T1000 (cell line): ENCODE results near the gene NAPA.

Source experiments
- DNase-seq: peaks from one replicate; lab custom pipeline; 2025; ENCODE audit warnings: mixed read lengths; lab: John Stamatoyannopoulos, UW

NAPA gene

GRCh38 chr19:47521473-47522180 lies 6.8 kb upstream of the NAPA start:
- no peak for DNase-seq

GRCh38 chr19:47520839-47521238 lies 6.0 kb upstream of the NAPA start:
- no peak for DNase-seq

GRCh38 chr19:47520343-47520806 lies 5.5 kb upstream of the NAPA start:
- peak; percentile 15 for DNase-seq

DNA sequence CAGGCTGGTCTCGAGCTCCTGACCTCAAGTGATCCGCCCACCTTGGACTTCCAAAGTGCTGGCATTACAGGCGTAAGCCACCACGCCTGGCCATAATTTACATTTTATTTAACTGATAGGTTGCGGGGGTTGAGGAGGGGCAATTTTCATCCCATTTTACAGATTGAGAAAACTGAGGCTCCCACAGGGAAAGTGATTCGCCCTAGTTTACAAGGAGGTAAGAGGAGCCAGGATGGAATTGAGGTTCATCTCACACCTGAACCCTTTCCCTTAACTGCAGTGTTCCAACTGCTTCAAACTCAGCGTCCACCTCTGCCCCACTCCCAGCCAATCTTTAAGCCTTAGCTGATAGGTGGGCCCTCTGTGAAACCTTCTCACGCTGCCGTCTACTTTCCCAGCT lies 4.0 kb upstream of the NAPA start:
- DNase-seq: no peak

DNA sequence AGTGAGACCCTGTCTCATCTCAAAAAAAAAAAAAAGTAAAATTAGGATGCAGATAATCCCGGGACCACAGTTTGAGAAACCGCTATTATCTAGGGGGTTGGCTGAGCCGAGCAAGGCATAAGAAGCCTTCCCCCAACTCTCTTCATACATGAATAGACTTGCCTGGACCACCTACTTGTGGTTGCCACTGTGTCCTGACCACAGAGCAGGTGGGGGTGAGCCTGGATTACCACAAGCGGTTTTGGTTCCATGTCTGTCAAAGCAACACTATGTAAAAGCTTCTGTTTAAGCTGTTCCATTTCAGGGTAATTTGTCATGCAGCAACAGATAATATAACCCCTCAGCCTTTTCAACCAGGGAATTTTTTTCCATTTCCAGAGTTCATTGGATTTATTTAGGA lies 3.3 kb upstream of the NAPA start:
- DNase-seq: no peak

DNA sequence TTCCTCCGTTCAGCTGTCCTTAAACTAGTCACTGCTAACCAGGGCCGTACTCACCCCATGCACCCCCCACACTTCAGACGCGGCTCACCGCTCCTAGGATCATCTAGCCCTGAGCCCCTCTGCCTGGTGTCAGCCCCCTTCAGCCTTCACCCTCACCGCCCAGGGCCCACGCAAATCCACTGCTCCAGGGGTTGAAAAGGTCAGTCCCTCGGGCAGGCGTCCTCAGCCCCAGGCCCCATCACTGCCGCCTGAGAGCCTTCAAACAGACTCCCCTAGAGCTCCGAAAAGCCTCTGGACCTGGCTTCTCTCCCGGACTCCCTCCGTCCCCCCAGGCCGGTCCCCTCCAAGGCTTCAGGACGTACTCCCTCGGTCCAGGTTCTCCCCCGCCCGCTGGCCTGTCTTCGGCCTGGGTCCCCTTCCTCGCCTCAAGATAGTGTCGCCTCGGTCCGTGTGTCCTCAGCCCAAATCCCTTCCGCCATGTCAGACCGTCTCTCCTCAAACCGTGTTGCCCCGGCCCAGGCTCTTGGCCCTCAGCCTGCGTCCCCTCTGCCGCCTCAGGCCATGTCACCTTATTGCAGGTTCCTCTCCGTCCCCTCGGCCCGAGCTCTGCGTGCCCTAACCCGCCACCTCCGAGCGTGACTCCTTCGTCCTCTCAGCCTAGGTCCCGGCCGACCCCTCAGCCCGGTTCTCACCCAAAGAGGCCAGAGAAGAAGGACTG lies 553 bp downstream of the NAPA start:
- DNase-seq: no peak

DNA sequence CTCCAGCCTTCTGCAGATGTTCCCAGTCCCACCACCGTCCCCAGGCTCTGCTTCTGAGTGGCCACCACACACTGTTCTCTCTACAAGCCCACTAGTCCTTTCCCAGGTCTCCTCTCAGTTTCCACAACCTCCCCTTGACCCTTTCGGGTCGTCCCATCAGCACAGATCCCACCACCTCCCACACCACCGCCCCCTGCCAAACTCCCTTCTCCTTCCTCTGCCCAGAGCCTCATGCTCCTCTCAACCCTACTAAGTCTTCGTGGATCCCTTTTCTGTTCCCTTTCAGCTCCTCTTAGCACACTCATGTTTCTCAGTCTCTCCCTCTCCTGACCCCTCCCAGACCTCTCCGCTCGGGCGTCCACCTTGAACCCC lies 1.9 kb downstream of the NAPA start:
- no peak for DNase-seq

- no peak for DNase-seq
Observed at GRCh38 chr19:47512183-47512947, 2.5 kb downstream of the NAPA start.

DNA sequence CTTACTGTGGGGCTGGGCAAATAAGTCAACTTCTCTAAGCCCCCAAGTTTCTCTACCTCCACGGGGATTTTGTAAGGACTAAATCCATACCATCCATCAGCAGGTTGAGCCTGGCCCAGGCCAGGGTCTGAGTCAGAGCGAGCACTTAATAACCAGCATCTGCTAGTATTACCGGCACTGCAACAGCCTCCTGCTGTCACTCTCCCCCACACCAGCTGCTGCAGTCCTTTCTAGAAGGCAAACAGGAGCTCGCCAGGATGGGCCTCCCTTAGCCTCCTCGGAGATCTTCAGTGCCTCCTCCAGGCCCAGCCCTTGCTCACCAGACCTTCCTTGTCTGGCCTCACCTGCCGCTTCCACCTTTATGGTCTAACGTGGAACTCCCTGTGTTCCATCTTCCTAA lies 3.2 kb downstream of the NAPA start:
- no peak for DNase-seq

- DNase-seq: no peak
Observed at GRCh38 chr19:47511128-47511517, 3.7 kb downstream of the NAPA start.

DNA sequence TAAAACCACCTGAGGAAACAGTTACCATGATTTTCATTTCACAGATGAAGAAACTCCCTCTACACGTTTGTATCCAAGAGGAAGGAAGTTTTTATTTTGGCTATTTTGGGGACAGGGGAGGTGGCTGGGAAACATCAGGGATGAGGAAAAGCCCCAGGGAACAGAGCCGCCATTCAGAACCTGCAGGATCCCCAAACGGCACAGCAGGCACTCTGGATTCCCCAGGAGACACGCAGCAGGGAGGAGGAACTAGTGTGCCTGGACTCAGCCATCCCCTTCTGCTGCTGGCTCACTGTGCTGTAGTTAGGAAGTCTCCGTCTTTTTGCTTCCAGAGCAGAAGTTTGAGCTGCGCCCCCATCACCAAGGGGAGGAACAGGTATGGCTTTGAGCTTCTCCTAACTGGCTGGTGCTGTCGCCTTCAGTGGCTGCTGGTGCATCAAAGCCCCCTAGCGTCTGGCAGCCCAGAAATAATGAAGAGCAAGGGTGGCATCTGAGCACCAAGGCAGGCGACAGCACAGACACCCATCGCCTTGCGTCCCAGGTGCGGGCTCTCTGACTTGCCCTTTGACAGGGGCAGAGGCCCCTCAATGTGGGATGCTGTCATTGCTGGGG lies 4.2 kb downstream of the NAPA start:
- DNase-seq: no peak

DNA sequence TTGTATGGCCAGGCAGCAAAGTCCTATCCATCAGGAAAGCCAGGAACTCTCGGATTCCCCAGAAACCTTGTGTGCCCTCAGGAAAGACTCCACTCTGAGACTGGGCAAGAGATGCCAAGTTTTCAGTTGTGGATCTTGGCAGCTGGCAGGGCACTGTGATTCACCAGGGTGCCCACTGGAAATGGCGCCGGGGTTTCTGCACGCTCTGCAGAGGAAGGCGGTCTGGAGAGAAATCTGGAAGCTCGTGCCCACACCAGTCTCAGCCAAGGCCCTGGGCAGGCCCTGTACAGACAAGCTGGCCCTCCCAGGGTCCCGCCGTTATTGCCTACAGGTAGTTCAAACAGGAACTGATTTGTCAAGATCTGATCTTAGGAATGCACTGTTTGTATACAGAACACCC lies 4.9 kb downstream of the NAPA start:
- no peak for DNase-seq

DNA sequence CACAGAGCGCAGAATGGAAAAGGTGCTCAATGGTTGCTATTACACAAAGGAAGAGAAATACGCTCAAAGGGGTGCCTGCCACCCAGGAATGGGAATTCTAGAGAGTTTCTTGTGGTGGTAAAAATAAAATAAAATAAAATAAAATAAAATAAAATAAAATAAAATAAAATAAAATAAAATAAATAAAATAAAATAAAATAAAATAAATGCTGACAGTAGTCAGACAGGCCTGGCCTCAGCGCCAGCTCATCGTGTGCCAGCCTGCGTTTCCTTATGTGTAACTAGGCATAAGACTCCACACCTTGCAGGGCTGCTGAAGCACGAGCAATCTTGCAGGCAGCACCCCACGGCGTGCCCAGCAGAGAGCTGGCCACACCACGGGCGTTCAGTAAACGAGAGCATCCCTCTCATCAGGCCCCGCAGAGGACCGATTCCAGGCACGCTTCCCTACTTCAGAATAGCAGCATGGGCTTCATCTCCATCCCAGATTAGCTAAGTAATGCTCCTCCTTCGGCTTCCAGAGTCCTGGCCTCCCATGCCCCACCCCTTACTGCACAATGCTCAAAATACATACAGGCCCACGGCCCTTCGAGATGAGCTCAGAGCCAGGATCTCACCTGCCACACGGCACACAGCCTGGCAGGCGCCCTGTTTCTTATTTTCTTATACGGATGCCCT lies 5.6 kb downstream of the NAPA start:
- DNase-seq: no peak

- no peak for DNase-seq
Observed at GRCh38 chr19:47508721-47509120, 6.1 kb downstream of the NAPA start.

DNA sequence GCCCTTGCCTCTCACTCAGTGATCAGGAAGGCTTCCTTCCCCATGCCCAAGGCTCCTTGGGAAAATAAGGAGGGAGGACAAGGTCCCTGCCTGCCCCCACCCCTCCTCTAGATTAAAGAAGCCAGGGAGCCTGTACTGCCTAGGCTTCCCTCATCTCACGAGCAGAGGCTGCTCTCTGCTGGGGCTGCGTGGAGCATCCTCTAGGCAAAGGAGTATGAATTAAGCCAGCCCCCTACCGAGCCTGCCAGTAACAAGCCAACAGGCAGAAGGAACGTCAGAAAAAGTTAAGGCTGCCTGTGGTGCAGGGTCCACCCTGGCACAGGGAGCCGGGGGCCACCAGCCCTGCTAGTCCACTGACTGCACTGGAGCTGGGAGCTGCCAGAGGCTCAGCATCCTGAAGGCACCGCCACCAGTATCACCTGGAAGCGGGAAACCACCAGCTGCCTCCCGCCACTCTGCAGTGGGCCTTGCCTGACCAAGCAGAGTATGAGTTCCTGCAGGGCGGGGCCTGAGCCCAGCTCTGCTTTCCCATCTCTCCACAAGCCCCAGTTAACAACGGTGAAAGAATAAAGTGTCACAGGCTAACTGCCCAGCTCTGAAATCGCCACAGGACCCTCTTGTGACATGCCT lies 6.8 kb downstream of the NAPA start:
- DNase-seq: no peak

DNA sequence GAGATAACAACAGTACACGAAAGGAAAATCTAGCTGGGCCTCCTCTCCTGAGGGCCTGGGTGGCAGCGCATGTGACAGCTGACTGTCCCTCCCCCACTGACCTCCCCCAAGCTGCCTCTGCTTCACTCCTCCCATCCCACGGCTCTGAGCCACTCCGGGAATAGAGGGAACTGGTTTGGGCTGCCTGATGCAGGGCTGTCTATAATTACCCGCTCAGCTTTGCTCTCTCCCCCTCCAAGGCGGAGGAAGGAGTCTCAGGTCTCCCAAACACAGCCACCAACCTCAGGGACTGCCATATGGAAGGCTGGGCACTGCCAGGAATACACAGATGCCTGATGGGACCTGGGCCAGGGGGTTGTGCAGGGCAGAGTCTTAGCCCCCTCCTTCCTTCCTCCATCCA lies 7.9 kb downstream of the NAPA start:
- DNase-seq: no peak

DNA sequence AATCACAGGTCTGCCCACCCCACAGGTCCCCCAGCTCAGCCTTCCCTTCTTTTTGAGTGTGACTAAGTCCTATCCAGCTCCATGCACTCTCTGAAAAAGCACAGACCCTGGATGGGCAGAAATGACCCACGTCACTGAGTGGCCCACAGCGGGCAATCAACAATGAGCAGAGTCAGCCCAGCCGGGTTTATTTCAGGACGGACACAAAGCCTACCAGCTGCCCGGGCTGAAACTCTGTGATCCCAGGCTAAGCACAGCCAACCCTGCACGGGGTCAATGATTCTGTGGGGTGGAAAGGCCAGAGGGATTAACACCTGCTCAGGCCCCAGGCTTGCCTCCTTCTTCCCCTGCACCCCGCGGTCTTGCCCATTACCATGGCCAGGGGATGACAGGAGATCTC lies 8.4 kb downstream of the NAPA start:
- DNase-seq: no peak

DNA sequence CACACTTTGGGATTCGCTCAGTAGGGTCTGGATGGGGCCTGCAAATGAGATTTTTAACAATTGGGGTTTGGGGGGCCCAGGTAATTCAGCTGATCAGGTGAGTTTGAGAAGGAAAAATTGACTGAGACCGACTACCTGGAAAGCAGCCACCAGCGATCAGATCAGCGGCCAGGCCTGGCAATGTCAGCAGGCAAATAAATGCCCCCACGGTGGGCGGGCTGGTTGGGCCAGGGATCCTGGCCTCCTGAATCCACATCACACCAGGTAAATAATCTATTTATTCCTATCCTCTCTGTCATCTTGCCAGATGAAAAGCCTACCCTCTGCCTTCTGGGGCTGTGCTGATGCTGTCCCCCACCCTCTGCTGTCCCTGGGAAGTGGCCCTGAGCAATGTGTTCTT lies 9.4 kb downstream of the NAPA start:
- no peak for DNase-seq

DNA sequence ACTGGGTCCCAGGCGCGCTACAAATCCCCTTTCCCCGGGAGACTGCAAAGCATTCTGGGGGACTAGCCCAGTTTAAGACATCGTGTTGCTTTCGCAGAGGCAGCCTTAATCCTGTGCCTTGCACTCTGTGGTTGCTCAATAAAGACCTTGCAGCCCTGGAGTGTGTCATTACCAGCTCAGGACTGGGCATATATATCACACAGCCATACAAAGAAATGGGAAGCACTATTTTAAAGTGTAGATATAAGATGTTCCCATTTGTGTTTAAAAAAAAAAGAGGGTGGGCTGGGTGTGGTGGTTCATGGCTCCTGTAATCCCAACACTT lies 11.1 kb downstream of the NAPA start:
- DNase-seq: no peak

DNA sequence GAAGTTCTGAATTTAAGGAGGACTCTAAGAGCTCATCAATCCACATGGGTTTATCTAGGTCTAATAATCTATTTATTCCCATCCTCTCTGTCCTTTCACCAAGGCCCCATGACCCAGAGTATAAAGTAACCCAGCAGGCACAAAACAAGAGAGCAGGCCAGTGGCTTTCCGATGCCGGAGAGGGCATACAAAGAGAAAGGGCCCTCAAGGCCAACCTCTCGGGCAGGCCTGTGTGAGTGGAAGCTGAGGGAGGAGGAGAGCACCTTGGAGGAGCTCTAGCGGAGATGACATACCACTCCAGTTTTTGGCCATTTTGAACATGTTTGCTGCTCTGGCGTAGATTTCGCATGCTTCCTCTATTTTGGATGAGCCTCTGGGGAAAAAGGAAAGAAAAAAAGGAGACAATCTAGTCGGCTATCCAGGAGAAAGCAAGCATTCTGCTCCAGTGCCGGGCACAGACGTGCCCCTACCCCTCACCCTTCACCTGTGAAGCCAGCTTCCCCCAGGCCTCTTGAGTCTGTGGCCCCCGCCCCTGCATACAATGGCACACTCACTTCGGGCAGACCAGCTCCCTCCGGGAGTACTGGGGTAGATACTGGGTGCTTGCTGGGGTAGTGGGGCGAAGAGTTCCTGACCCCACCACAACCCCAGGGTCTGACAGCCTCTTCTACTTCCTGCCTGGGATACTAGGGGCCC lies 11.6 kb downstream of the NAPA start:
- no peak for DNase-seq
